ENCODE measurements around the gene OLFML2B. TPM values are rescaled to one million over a fixed set of nuclear protein-coding genes. Genes with fewer than 3 reads are reported as not detected.

Gene OLFML2B
- total RNA-seq, 1 experiment from 2014 or later, result 1.4 TPM

- H3K4me1 Mint-ChIP-seq, result peaks cover 4 to 11% of the 10 kb centered on the region in 2 experiments
- Histone ChIP-seq H3K14ac (ENCODE audit: insufficient read depth, low read length) (no peak overlapping the region), H2BK120ac (ENCODE audit: low read depth, low read length, poor library complexity, severe bottlenecking) (no peak overlapping the region), H3K56ac (ENCODE audit: insufficient read length, low read depth, low read length) (no peak overlapping the region), H3K18ac (ENCODE audit: insufficient read length, low read depth, low read length) (no peak overlapping the region), H3K23ac (ENCODE audit: insufficient read length, low read depth, low read length) (no peak overlapping the region), H3K4me1 (ENCODE audit: insufficient read depth, low read length) (no peaks in the 10 kb centered on the region), H2AK5ac (ENCODE audit: insufficient read length, low read length) (no peak overlapping the region), H4K5ac (ENCODE audit: insufficient read length, low read depth, low read length) (no peak overlapping the region), H4K8ac (replicated peaks; ENCODE audit: insufficient read length, low read depth, low read length) (no peak overlapping the region), H3K79me2 (ENCODE audit: insufficient read depth, low read length) (no peaks in the 10 kb centered on the region), H3T11ph (ENCODE audit: low read length) (no peak overlapping the region), H3K27me3 (ENCODE audit: insufficient read depth, low read length) (no peaks in the 10 kb centered on the region), H3K9ac (ENCODE audit: extremely low read depth, insufficient read length, low read length) (no peak overlapping the region), H3K23me2 (ENCODE audit: insufficient read length, low read depth, low read length, poor library complexity, severe bottlenecking) (no peaks in the 10 kb centered on the region), H3K4ac (ENCODE audit: low read depth, low read length) (no peak overlapping the region), H3K4me2 (ENCODE audit: insufficient read depth, insufficient read length, low read length) (no peak overlapping the region), H4K20me1 (ENCODE audit: control insufficient read depth, insufficient read depth, insufficient read length) (no peaks in the 10 kb centered on the region), H2AFZ (ENCODE audit: low read length) (no peak overlapping the region), H2BK15ac (ENCODE audit: low read depth, low read length) (no peak overlapping the region), H2BK20ac (ENCODE audit: low read depth, low read length, poor library complexity, severe bottlenecking) (no peak overlapping the region), H3K79me1 (ENCODE audit: insufficient read depth, low read depth, low read length, poor library complexity, severe bottlenecking) (no peaks in the 10 kb centered on the region), H3K27ac (ENCODE audit: insufficient read length, low read depth, low read length) (no peak overlapping the region), H2BK12ac (ENCODE audit: insufficient read length, low read depth, low read length) (no peak overlapping the region), H2BK5ac (ENCODE audit: insufficient read length, low read length) (no peak overlapping the region), H4K91ac (ENCODE audit: insufficient read length, low read depth, low read length) (no peak overlapping the region), H3K9me3 (ENCODE audit: control insufficient read depth, low read depth, low read length) (no peaks in the 10 kb centered on the region)
- H3K36me3 Mint-ChIP-seq (ENCODE audit: insufficient read depth in 1 of 3, low read depth in 3 of 3), result no peaks in the 10 kb centered on the region
- no CpG with 5 or more reads among the region's 15 CpGs for WGBS (ENCODE audit: extremely low coverage, insufficient read length, low lambda C conversion rate)
- no peak overlapping the region for H3K4me3 Mint-ChIP-seq
- H3K9me3 Mint-ChIP-seq, result no peaks in the 10 kb centered on the region
- no peak for DNase-seq
- H3K27ac Mint-ChIP-seq, result peak overlapping the region in 1 of 3 experiments; percentile 61; a peak in 2 of 7 replicates
- no peak for TF ChIP-seq CTCF (conservative IDR thresholded peaks at IDR 0.05)
- H3K27me3 Mint-ChIP-seq (ENCODE audit: low read depth), result no peaks in the 10 kb centered on the region
Measured at GRCh38 chr1:162003061-162003829, 20.4 kb downstream of the OLFML2B start.

Data from H9 (cell line).